Measurements from ENCODE around the gene UBASH3B. TPM values are rescaled to one million over a fixed set of nuclear protein-coding genes. Genes with fewer than 3 reads are reported as not detected.

The UBASH3B gene
- total RNA-seq, 1 experiment from 2014 or later, result 8.0 TPM

GRCh38 chr11:122656073-122656630 is 630 bp downstream of the UBASH3B start:
- no peak overlapping the region for H3K4ac ChIP-seq (ENCODE audit: low read depth, low read length)
- H2AK5ac ChIP-seq (ENCODE audit: insufficient read length, low read length), result no peak overlapping the region
- H2BK12ac ChIP-seq (ENCODE audit: insufficient read length, low read depth, low read length), result no peak overlapping the region
- peaks cover 0 to 5% (median 2%) of the 10 kb centered on the region in 3 experiments; a peak in 3 of 7 replicates for H3K36me3 Mint-ChIP-seq (ENCODE audit: insufficient read depth in 1 of 3, low read depth in 3 of 3)
- H3K9me3 ChIP-seq (ENCODE audit: control insufficient read depth, low read depth, low read length), result no peaks in the 10 kb centered on the region
- no peak overlapping the region for H4K8ac ChIP-seq (replicated peaks; ENCODE audit: insufficient read length, low read depth, low read length)
- no peaks in the 10 kb centered on the region for H3K79me2 ChIP-seq (ENCODE audit: insufficient read depth, low read length)
- peaks cover 0 to 4% of the 10 kb centered on the region in 2 experiments; a peak in 2 of 5 replicates for H3K9me3 Mint-ChIP-seq
- no peak overlapping the region for H2AFZ ChIP-seq (ENCODE audit: low read length)
- no peak overlapping the region for H2BK120ac ChIP-seq (ENCODE audit: low read depth, low read length, poor library complexity, severe bottlenecking)
- DNase-seq, result peak; percentile 54
- H3K4me3 Mint-ChIP-seq, result peak overlapping the region; percentile 80 to 97
- H3K27ac Mint-ChIP-seq, result peak overlapping the region in 1 of 3 experiments; percentile 73; a peak in 1 of 7 replicates
- H4K5ac ChIP-seq (ENCODE audit: insufficient read length, low read depth, low read length), result no peak overlapping the region
- TF ChIP-seq, protein P1, sequence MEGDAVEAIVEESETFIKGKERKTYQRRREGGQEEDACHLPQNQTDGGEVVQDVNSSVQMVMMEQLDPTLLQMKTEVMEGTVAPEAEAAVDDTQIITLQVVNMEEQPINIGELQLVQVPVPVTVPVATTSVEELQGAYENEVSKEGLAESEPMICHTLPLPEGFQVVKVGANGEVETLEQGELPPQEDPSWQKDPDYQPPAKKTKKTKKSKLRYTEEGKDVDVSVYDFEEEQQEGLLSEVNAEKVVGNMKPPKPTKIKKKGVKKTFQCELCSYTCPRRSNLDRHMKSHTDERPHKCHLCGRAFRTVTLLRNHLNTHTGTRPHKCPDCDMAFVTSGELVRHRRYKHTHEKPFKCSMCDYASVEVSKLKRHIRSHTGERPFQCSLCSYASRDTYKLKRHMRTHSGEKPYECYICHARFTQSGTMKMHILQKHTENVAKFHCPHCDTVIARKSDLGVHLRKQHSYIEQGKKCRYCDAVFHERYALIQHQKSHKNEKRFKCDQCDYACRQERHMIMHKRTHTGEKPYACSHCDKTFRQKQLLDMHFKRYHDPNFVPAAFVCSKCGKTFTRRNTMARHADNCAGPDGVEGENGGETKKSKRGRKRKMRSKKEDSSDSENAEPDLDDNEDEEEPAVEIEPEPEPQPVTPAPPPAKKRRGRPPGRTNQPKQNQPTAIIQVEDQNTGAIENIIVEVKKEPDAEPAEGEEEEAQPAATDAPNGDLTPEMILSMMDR (conservative IDR thresholded peaks at IDR 0.05), result no peak
- no peak overlapping the region for H2BK5ac ChIP-seq (ENCODE audit: insufficient read length, low read length)
- no peaks in the 10 kb centered on the region for H3K23me2 ChIP-seq (ENCODE audit: insufficient read length, low read depth, low read length, poor library complexity, severe bottlenecking)
- 0 out of 2 replicates have a peak, but pooled peaks cover 3% of the 10 kb centered on the region for H3K4me1 ChIP-seq (ENCODE audit: insufficient read depth, low read length)
- H4K91ac ChIP-seq (ENCODE audit: insufficient read length, low read depth, low read length), result no peak overlapping the region
- H2BK15ac ChIP-seq (ENCODE audit: low read depth, low read length), result no peak overlapping the region
- peak overlapping the region; percentile 71 for H3K4me2 ChIP-seq (ENCODE audit: insufficient read depth, insufficient read length, low read length)
- no peak overlapping the region for H2BK20ac ChIP-seq (ENCODE audit: low read depth, low read length, poor library complexity, severe bottlenecking)
- H3K4me1 Mint-ChIP-seq, result peaks cover 12% of the 10 kb centered on the region in 2 experiments
- H3K9ac ChIP-seq (ENCODE audit: extremely low read depth, insufficient read length, low read length), result no peak overlapping the region
- H3K23ac ChIP-seq (ENCODE audit: insufficient read length, low read depth, low read length), result no peak overlapping the region
- peaks cover 47% of the 10 kb centered on the region for H3K27me3 Mint-ChIP-seq (ENCODE audit: low read depth)
- H4K20me1 ChIP-seq (ENCODE audit: control insufficient read depth, insufficient read depth, insufficient read length), result no peaks in the 10 kb centered on the region
- H3K27ac ChIP-seq (ENCODE audit: insufficient read length, low read depth, low read length), result no peak overlapping the region
- H3K56ac ChIP-seq (ENCODE audit: insufficient read length, low read depth, low read length), result no peak overlapping the region
- no peak overlapping the region for H3K14ac ChIP-seq (ENCODE audit: insufficient read depth, low read length)
- WGBS (ENCODE audit: extremely low coverage, insufficient read length, low lambda C conversion rate), result no CpG with 5 or more reads among the region's 66 CpGs
- H3K79me1 ChIP-seq (ENCODE audit: insufficient read depth, low read depth, low read length, poor library complexity, severe bottlenecking), result no peaks in the 10 kb centered on the region
- H3K18ac ChIP-seq (ENCODE audit: insufficient read length, low read depth, low read length), result no peak overlapping the region
- H3K27me3 ChIP-seq (ENCODE audit: insufficient read depth, low read length), result peaks cover 9% of the 10 kb centered on the region; the same call in 1 of the 2 replicates
- no peak overlapping the region for H3T11ph ChIP-seq (ENCODE audit: low read length)
